22Rv1 (cell line): Measurements from ENCODE around the gene NRIP3.

Experiments
- CTCF ChIP-seq: fragments of 450-650 bp; IDR thresholded peaks from 2 replicates; pipeline ENCODE4 v1.5.1; 2017; ENCODE audit warnings: mild to moderate bottlenecking
- ZFX ChIP-seq: fragments of 450-650 bp; IDR thresholded peaks from 2 replicates; pipeline ENCODE4 v1.6.1; 2017; ENCODE audit warnings: antibody characterized with exemption, borderline replicate concordance

GRCh38 chr11:8985462-8985861 lies 18.3 kb downstream of the NRIP3 start:
- TF ChIP-seq CTCF (no peak), ZFX (no peak)
